Stimulated activated naive CD8-positive, alpha-beta T cell treated with anti-CD3 and anti-CD28 coated beads, Interleukin-15, amount 100 ng/mL, for 72 hours (primary cell): ENCODE measurements around the gene R3HDM2.

ENCODE experiments used
- ATAC-seq: fragments of 150-1000 bp; cut with Tn5 transposase; 2 replicates; pipeline ENCODE4 v1.10.0; 2021; ENCODE audit warnings: mild to moderate bottlenecking, moderate library complexity
- DNase-seq, 2 donors: peaks; one replicate each; pipeline ENCODE4 v3.0.0; 2021 to 2022
- H3K27ac Mint-ChIP-seq, 2 donors: one replicate each; pipeline ENCODE4 v1.8.0; 2022; ENCODE audit warnings: mild to moderate bottlenecking in 2 of 2, mixed read lengths in 2 of 2, moderate library complexity in 2 of 2
- H3K27me3 Mint-ChIP-seq: one replicate; pipeline ENCODE4 v1.8.0; 2022; ENCODE audit warnings: mixed read lengths
- H3K4me1 Mint-ChIP-seq: one replicate; pipeline ENCODE4 v1.8.0; 2022; ENCODE audit warnings: mild to moderate bottlenecking, mixed read lengths
- H3K4me3 Mint-ChIP-seq, 2 donors: one replicate each; pipeline ENCODE4 v1.8.0; 2022; ENCODE audit warnings: mild to moderate bottlenecking in 2 of 2, mixed read lengths in 2 of 2, moderate library complexity in 1 of 2
- H3K9me3 Mint-ChIP-seq, 2 donors: one replicate each; pipeline ENCODE4 v1.8.0; 2022; ENCODE audit warnings: mixed read lengths in 2 of 2

R3HDM2 gene

GRCh38 chr12:57459750-57460467 is 29.1 kb upstream of the R3HDM2 start, which contains the start of gene GLI1:
TSS of gene GLI1 (plus strand) at chr12:57459785. CDS start at chr12:57463692, 3,907 bp downstream.
- Mint-ChIP-seq H3K9me3 (no peaks in the 10 kb centered on the region), H3K27ac (peak within 1 kb of the TSS; percentile 89 to 98), H3K4me3 (peak within 1 kb of the TSS; percentile 90 to 95), H3K4me1 (peaks cover 97% of the 10 kb centered on the region), H3K27me3 (peaks cover 14% of the 10 kb centered on the region)
- ATAC-seq, result no peak
- DNase-seq, result no peak

GRCh38 chr12:57459055-57459749 is 28.4 kb upstream of the R3HDM2 start:
- DNase-seq (peak; percentile 96 to 97), ATAC-seq (peak; percentile 74)
- peaks cover 14% of the 10 kb centered on the region for H3K27me3 Mint-ChIP-seq
- H3K4me3 Mint-ChIP-seq, result peak overlapping the region; percentile 90 to 95
- H3K27ac Mint-ChIP-seq, result peak overlapping the region; percentile 89 to 98
- H3K4me1 Mint-ChIP-seq, result peaks cover 96% of the 10 kb centered on the region
- H3K9me3 Mint-ChIP-seq, result no peaks in the 10 kb centered on the region

GRCh38 chr12:57458665-57459054 is 27.8 kb upstream of the R3HDM2 start:
- peaks cover 91% of the 10 kb centered on the region for H3K4me1 Mint-ChIP-seq
- DNase-seq (no peak), ATAC-seq (no peak)
- H3K27me3 Mint-ChIP-seq, result peaks cover 14% of the 10 kb centered on the region
- peak overlapping the region; percentile 90 to 95 for H3K4me3 Mint-ChIP-seq
- H3K9me3 Mint-ChIP-seq, result no peaks in the 10 kb centered on the region
- peak overlapping the region; percentile 89 to 98 for H3K27ac Mint-ChIP-seq

DNA sequence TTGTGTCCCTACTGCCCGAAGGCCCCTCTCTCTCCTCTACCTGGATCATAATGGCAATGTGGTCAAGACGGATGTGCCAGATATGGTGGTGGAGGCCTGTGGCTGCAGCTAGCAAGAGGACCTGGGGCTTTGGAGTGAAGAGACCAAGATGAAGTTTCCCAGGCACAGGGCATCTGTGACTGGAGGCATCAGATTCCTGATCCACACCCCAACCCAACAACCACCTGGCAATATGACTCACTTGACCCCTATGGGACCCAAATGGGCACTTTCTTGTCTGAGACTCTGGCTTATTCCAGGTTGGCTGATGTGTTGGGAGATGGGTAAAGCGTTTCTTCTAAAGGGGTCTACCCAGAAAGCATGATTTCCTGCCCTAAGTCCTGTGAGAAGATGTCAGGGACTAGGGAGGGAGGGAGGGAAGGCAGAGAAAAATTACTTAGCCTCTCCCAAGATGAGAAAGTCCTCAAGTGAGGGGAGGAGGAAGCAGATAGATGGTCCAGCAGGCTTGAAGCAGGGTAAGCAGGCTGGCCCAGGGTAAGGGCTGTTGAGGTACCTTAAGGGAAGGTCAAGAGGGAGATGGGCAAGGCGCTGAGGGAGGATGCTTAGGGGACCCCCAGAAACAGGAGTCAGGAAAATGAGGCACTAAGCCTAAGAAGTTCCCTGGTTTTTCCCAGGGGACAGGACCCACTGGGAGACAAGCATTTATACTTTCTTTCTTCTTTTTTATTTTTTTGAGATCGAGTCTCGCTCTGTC is 26.1 kb upstream of the R3HDM2 start:
- H3K27ac Mint-ChIP-seq, result peak overlapping the region; percentile 19 to 59

DNA sequence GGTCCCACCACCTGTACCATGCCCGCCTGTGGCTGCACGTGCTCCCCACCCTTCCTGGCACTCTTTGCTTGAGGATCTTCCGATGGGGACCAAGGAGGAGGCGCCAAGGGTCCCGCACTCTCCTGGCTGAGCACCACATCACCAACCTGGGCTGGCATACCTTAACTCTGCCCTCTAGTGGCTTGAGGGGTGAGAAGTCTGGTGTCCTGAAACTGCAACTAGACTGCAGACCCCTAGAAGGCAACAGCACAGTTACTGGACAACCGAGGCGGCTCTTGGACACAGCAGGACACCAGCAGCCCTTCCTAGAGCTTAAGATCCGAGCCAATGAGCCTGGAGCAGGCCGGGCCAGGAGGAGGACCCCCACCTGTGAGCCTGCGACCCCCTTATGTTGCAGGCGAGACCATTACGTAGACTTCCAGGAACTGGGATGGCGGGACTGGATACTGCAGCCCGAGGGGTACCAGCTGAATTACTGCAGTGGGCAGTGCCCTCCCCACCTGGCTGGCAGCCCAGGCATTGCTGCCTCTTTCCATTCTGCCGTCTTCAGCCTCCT is 25.4 kb upstream of the R3HDM2 start:
- Mint-ChIP-seq H3K4me3 (peak overlapping the region; percentile 88 to 97), H3K4me1 (peaks cover 81% of the 10 kb centered on the region), H3K27me3 (peaks cover 13% of the 10 kb centered on the region), H3K27ac (peak overlapping the region; percentile 36 to 97), H3K9me3 (no peaks in the 10 kb centered on the region)
- DNase-seq (peak; percentile 69 to 77), ATAC-seq (peak; percentile 57)

More for the DNA sequence above, 26.1 kb upstream of the R3HDM2 start:
- no peak for DNase-seq
- Mint-ChIP-seq H3K4me3 (peak overlapping the region; percentile 88 to 97), H3K27me3 (peaks cover 14% of the 10 kb centered on the region), H3K9me3 (no peaks in the 10 kb centered on the region), H3K4me1 (peaks cover 87% of the 10 kb centered on the region)
- ATAC-seq, result no peak

DNA sequence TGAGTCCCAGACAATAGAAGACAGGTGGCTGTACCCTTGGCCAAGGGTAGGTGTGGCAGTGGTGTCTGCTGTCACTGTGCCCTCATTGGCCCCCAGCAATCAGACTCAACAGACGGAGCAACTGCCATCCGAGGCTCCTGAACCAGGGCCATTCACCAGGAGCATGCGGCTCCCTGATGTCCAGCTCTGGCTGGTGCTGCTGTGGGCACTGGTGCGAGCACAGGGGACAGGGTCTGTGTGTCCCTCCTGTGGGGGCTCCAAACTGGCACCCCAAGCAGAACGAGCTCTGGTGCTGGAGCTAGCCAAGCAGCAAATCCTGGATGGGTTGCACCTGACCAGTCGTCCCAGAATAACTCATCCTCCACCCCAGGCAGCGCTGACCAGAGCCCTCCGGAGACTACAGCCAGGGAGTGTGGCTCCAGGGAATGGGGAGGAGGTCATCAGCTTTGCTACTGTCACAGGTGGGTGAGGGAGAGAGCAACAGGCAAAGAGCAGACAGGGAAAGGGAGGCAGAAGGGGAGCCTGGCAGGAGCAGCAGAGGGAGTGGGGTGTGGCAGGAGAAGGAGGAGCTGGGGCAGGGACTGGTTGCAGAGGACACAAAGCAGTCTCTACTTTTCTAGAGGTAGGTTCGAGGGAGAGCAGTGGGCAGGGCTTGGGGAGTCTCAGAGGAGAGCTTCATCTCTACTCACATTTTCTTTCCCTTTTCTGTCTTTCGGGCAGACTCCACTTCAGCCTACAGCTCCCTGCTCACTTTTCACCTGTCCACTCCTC is 24.7 kb upstream of the R3HDM2 start:
- H3K9me3 Mint-ChIP-seq, result no peaks in the 10 kb centered on the region
- peak overlapping the region; percentile 88 to 97 for H3K4me3 Mint-ChIP-seq
- peaks cover 75% of the 10 kb centered on the region for H3K4me1 Mint-ChIP-seq
- H3K27ac Mint-ChIP-seq, result peak overlapping the region; percentile 97
- DNase-seq (peak in 1 of 2 donors; percentile 47), ATAC-seq (peak; percentile 25)
- peaks cover 6% of the 10 kb centered on the region for H3K27me3 Mint-ChIP-seq

DNA sequence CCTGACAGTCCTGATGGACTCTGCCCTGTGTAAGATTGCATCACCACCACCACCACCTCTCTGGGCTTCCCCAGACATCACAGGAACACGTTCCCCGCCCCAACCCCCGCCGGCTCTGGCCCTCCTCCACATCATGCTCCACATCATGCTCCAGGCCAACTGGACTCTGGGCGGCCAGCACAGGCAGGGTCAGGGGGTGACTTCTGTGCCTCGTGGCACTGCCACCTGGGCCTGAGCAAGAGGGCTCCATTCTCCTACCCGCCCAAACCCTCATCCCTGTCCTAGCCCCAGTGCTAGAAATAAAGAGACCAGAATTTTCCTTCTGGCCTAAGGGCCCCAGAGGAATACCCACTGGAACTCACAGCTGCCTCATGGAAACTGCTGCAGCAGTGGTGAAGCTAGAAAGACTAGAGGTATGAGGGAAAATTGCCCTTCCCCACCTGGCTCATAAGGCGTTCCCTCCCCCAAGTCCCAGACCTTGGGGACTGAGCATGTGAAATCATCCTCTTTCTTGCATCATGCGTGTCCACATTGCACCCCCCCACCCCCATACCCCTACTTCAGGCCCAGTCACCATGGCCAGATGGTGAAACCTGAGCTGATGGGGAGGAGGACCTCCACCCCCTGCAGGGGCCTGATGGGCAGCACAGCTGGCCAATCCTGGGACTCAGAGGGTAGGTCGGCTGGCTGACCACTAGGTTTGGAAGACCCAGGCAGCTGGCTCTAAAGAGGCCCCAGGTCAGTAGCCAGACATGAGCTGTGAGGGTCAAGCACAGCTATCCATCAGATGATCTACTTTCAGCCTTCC is 23.9 kb upstream of the R3HDM2 start, which contains the start of gene INHBE:
INHBE (plus strand) TSS at position 742 of the 808 bp plus-strand sequence. CDS start 230 bp downstream, outside the sequence.
- DNase-seq, result peak; percentile 57 to 81
- Mint-ChIP-seq H3K9me3 (no peaks in the 10 kb centered on the region), H3K27me3 (no peaks in the 10 kb centered on the region), H3K4me3 (peak within 1 kb of the TSS; percentile 88 to 97), H3K27ac (peak within 1 kb of the TSS; percentile 97), H3K4me1 (peaks cover 68% of the 10 kb centered on the region)
- ATAC-seq, result peak; percentile 63

DNA sequence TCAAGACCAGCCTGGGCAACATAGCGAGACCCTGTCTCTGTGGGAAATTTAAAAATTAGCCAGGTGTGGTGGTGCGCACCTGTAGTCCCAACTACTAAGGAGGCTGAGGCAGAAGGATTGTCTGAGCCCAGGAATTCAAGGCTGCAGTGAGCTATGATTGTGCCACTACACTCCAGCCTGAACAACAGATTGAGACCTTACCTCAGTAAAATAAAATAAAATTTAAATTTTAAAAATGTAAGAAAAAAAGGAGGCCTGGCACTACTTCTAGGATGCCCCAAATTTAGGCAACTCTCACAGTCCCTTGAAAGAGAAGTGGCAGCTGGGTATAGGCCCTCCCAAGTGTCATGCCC is 23.3 kb upstream of the R3HDM2 start:
- Mint-ChIP-seq H3K27me3 (no peaks in the 10 kb centered on the region), H3K4me3 (peak overlapping the region; percentile 88 to 97), H3K4me1 (peaks cover 62% of the 10 kb centered on the region), H3K27ac (peak overlapping the region; percentile 97), H3K9me3 (no peaks in the 10 kb centered on the region)
- DNase-seq (no peak), ATAC-seq (no peak)

DNA sequence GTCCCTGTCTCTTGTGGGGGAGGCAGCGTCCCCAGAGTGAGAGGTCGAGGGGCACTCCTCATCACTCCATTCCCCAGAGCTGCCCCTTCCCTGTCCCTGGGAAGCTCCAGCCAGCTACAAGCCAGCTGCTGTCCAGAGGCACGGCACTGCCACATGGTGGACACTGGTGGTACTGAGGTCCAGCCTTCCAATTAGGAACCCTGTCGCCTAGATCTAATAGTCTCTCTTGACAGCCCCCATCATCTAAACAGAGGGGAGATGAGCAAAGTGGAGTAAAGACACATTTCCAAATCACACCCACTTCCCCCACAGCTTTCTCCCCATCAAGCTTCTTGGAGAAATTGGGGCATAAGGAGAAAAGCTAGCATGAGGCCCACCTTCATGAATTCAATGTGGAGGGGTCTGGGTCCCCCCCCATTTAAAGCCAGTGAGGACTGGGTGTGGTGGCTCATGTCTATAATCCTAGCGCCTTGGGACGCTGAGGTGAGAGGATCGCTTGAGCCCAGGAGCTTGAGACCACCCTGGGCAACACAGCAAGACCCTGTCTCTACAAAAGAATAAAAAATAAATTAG is 22.2 kb upstream of the R3HDM2 start:
- H3K27me3 Mint-ChIP-seq, result no peaks in the 10 kb centered on the region

DNA sequence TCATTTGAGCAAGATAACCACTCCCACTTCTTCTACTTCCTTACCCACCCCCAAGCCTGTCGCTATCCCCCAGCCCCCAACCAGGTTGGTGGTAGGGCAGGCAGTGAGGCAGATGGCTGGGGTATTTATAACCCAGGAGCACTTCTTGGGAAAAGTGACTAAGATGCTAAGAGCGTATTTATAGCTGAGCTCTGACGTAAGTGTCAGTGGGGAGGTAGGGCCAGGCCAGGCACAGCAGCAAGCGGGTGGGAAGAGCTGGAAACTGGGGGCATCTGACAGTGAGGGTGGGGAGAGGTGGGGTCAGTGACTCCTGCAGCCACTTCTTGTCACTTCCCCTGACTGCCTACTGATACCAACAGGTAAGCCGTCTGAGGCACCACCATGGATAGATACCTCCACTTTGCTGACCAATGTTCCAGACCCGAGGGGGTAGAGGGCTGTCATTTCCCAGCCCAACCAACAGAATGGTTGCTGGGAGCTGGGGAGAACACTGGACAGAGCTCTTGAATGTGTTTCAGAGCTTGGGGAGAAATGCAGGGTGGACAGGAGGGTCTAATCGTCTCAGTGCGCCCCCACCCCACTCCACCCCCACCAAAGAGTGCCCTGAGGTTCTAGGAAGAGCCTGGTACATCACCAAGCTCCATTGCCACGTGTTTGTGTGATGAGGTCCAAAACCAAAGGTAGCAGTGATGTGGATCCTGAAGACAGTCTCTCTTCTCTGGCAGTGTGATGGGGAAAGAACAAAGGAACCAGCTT is 21.5 kb upstream of the R3HDM2 start:
- ATAC-seq, result no peak
- Mint-ChIP-seq H3K27ac (no peak overlapping the region), H3K4me3 (peak overlapping the region in 1 of 2 donors; percentile 22), H3K4me1 (peaks cover 44% of the 10 kb centered on the region), H3K9me3 (no peaks in the 10 kb centered on the region), H3K27me3 (no peaks in the 10 kb centered on the region)
- no peak for DNase-seq

More for the DNA sequence above, 22.2 kb upstream of the R3HDM2 start:
- peak overlapping the region in 1 of 2 donors; percentile 93 for H3K27ac Mint-ChIP-seq
- DNase-seq (peak in 1 of 2 donors; percentile 48), ATAC-seq (no peak)
- peaks cover 51% of the 10 kb centered on the region for H3K4me1 Mint-ChIP-seq
- no peaks in the 10 kb centered on the region for H3K9me3 Mint-ChIP-seq
- H3K4me3 Mint-ChIP-seq, result peak overlapping the region; percentile 22 to 36

DNA sequence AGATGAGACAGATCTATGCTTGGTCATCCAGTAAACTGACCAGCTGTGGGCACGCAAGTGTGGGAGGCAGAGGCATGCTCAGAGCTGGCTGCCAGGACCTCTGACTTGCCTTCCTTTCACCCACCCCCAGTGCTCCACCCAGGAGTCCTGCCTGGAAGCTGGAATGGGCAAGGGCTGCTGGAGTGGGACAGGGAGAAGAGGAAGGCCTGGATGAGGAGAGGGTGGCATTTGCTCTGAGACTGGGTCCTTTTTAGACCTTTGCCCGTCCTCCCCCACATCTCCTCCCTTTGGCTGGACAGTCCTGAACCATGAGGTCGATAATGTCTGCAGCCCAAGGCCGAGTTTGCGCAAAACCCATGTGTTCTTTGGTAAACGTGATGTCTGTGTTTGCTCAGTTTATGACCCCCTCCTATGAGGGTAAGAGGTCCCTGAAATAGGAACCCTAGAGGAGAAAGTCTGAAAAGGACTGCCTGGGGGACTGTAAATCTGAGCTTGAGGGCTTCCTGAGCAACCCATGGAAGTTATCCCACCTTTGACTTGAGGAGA is 20.5 kb upstream of the R3HDM2 start:
- Mint-ChIP-seq H3K27me3 (no peaks in the 10 kb centered on the region), H3K4me1 (peaks cover 34% of the 10 kb centered on the region), H3K4me3 (no peak overlapping the region), H3K27ac (no peak overlapping the region), H3K9me3 (no peaks in the 10 kb centered on the region)
- no peak for DNase-seq
- no peak for ATAC-seq

DNA sequence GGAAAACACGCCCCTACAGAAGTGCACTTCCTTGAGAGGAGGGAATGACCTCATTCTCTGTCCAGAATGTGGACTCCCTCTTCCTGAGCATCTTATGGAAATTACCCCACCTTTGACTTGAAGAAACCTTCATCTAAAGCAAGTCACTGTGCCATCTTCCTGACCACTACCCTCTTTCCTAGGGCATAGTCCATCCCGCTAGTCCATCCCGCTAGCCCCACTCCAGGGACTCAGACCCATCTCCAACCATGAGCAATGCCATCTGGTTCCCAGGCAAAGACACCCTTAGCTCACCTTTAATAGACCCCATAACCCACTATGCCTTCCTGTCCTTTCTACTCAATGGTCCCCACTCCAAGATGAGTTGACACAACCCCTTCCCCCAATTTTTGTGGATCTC is 19.2 kb upstream of the R3HDM2 start:
- DNase-seq (no peak), ATAC-seq (no peak)
- H3K27ac Mint-ChIP-seq, result no peak overlapping the region
- H3K9me3 Mint-ChIP-seq, result no peaks in the 10 kb centered on the region
- H3K4me1 Mint-ChIP-seq, result peaks cover 21% of the 10 kb centered on the region
- no peaks in the 10 kb centered on the region for H3K27me3 Mint-ChIP-seq
- no peak overlapping the region for H3K4me3 Mint-ChIP-seq

DNA sequence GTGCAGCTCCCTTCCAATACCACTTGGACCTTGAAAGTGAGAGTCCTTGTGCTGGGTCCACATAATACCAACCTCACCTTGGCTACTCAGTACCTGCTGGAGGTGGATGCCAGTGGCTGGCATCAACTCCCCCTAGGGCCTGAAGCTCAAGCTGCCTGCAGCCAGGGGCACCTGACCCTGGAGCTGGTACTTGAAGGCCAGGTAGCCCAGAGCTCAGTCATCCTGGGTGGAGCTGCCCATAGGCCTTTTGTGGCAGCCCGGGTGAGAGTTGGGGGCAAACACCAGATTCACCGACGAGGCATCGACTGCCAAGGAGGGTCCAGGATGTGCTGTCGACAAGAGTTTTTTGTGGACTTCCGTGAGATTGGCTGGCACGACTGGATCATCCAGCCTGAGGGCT is 18.5 kb upstream of the R3HDM2 start:
- Mint-ChIP-seq H3K4me3 (no peak overlapping the region), H3K27ac (no peak overlapping the region), H3K4me1 (peaks cover 16% of the 10 kb centered on the region), H3K9me3 (no peaks in the 10 kb centered on the region), H3K27me3 (no peaks in the 10 kb centered on the region)
- ATAC-seq, result no peak
- DNase-seq, result no peak
